GM19395 (cell line): ENCODE data around the gene FKBP14.
A peak's percentile ranks its signal among the peaks of the same experiment; 100 is the strongest.

Experiments used
- ATAC-seq: cut with Tn5 transposase; IDR thresholded peaks from one replicate; pipeline ENCODE4 v1.9.1; 2021; ENCODE audit warnings: mild to moderate bottlenecking, moderate library complexity; ENCODE audit not compliant: unreplicated experiment

Gene FKBP14

GRCh38 chr7:30034501-30034900 lies 8.0 kb upstream of the FKBP14 start:
- no peak for ATAC-seq

GRCh38 chr7:30032310-30033125 lies 6.0 kb upstream of the FKBP14 start:
- no peak for ATAC-seq

GRCh38 chr7:30029696-30030095 lies 3.2 kb upstream of the FKBP14 start:
- no peak for ATAC-seq

- ATAC-seq: peak; percentile 26
These were observed 2.5 kb upstream of the FKBP14 start for GRCh38 chr7:30028749-30029635.

GRCh38 chr7:30028216-30028748 lies 1.8 kb upstream of the FKBP14 start, which contains the start of gene PLEKHA8:
PLEKHA8 (plus strand) TSS chr7:30028412; CDS start chr7:30028763, 351 bp downstream.
- peak; percentile 49 for ATAC-seq

- peak; percentile 5 for ATAC-seq
These were observed 1.3 kb upstream of the FKBP14 start for GRCh38 chr7:30027740-30028215.

GRCh38 chr7:30027065-30027456 lies 559 bp upstream of the FKBP14 start:
- ATAC-seq: no peak

- no peak for ATAC-seq
These were observed 3.0 kb downstream of the FKBP14 start for GRCh38 chr7:30023524-30023923.

- no peak for ATAC-seq
These were observed 3.5 kb downstream of the FKBP14 start for GRCh38 chr7:30022991-30023390.

GRCh38 chr7:30020535-30020934 lies 6.0 kb downstream of the FKBP14 start:
- no peak for ATAC-seq

GRCh38 chr7:30019960-30020359 lies 6.5 kb downstream of the FKBP14 start:
- no peak for ATAC-seq

- ATAC-seq: no peak
These were observed 7.1 kb downstream of the FKBP14 start for GRCh38 chr7:30019387-30019786.

- ATAC-seq: no peak
These were observed 8.1 kb downstream of the FKBP14 start for GRCh38 chr7:30018451-30018850.

- ATAC-seq: no peak
These were observed 13.7 kb downstream of the FKBP14 start for GRCh38 chr7:30012757-30013156.

GRCh38 chr7:30010021-30010420 lies 16.5 kb downstream of the FKBP14 start:
- no peak for ATAC-seq

- no peak for ATAC-seq
These were observed 21.0 kb downstream of the FKBP14 start for GRCh38 chr7:30005464-30005863.

GRCh38 chr7:30003098-30003497 lies 23.4 kb downstream of the FKBP14 start:
- no peak for ATAC-seq

- ATAC-seq: no peak
These were observed 24.5 kb downstream of the FKBP14 start for GRCh38 chr7:30001998-30002397.

GRCh38 chr7:29998489-29998888 lies 28.0 kb downstream of the FKBP14 start:
- ATAC-seq: no peak

- no peak for ATAC-seq
These were observed 30.2 kb downstream of the FKBP14 start for GRCh38 chr7:29996321-29996720.

GRCh38 chr7:29995652-29996051 lies 30.9 kb downstream of the FKBP14 start:
- ATAC-seq: no peak
